GM21447 (cell line): Measurements from ENCODE around the gene CLDN7.

ENCODE experiments used
- ATAC-seq: cut with Tn5 transposase; IDR thresholded peaks from one replicate; pipeline ENCODE4 v1.9.1; 2021; ENCODE audit not compliant: unreplicated experiment

CLDN7 gene

GRCh38 chr17:7221278-7222092 lies 40.8 kb downstream of the CLDN7 start:
- ATAC-seq: no peak

DNA sequence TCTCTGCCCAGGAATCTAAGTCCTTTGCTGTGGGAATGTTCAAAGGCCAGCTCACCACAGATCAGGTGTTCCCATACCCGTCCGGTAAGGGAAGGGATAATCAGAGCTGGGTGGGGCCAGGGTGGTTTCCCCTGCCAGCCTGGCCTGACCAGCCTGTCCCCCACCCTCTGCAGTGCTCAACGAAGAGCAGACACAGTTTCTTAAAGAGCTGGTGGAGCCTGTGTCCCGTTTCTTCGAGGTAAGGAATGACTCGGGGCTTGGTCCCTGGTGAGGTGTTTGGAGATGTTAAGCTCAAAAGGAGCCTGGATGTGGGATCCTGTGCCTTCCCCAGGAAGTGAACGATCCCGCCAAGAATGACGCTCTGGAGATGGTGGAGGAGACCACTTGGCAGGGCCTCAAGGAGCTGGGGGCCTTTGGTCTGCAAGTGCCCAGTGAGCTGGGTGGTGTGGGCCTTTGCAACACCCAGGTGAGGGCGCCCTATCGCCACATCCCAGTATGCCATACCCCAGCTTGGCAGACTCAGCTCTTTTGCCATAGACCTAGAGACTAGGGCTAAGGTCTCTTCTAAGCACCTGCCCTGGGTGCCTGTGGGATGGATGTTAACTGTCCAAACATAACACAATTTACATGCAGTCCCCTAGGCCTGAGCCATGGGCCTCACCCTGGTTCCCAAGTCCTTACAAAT lies 41.5 kb downstream of the CLDN7 start:
- ATAC-seq: no peak

DNA sequence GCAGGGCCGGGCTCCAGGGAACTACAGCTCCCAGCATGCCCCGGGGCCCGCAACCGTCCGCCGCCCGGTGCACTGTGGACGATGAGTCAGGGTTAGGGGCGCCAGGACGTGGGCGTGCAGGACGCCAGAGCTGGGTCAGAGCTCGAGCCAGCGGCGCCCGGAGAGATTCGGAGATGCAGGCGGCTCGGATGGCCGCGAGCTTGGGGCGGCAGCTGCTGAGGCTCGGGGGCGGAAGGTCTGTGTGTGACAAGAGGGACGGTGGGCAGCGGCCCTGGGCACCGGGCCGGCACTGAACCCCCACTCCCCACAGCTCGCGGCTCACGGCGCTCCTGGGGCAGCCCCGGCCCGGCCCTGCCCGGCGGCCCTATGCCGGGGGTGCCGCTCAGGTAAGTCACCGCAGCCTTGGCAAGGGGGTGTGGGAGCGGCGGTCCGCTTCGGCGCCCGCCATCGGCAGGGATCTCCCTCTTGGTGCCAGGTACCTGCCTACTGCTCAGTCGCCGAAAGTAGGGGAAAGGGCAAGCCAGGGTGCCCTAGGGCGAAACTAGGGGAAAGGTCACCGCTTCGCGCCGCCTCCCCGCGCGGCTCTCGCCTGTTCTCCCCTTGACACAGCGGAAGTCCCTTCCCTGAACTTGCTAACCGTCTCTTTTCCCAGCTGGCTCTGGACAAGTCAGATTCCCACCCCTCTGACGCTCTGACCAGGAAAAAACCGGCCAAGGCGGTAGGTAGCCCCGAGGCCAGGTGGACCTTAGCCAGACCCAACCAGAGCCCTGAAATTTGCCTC lies 42.3 kb downstream of the CLDN7 start, which contains the start of the genes ACADVL and DLG4:
Gene ACADVL, plus strand, starts transcription at position 127 of the 781 bp plus-strand sequence. Its CDS starts 47 bp downstream, at position 174.
Gene DLG4, minus strand, starts transcription at position 25 of the 781 bp plus-strand sequence.
- peak; percentile 46 for ATAC-seq

GRCh38 chr17:7219229-7219811 lies 43.0 kb downstream of the CLDN7 start:
- no peak for ATAC-seq

GRCh38 chr17:7218758-7219157 lies 43.5 kb downstream of the CLDN7 start:
- ATAC-seq: no peak

DNA sequence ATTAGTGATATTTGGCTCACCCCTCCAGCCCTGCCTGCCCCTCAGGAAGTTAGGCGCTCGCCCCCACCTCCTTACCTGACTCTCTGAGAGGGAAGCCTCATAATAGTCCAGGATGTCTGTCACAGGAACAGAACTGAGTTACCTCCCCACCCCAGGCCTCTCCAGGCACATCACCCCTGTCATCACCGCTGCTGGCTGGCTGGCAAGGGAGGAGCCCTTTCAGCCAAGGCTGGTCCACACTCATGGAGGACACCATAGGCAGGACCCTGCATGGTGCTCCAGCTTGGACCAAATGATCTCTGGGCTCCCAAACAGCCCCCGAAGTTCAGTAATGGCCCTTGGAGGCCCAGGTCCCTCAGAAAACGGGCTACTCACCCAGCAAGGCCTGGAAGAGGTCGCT lies 44.1 kb downstream of the CLDN7 start:
- no peak for ATAC-seq

GRCh38 chr17:7217113-7217987 lies 44.9 kb downstream of the CLDN7 start:
- ATAC-seq: no peak

DNA sequence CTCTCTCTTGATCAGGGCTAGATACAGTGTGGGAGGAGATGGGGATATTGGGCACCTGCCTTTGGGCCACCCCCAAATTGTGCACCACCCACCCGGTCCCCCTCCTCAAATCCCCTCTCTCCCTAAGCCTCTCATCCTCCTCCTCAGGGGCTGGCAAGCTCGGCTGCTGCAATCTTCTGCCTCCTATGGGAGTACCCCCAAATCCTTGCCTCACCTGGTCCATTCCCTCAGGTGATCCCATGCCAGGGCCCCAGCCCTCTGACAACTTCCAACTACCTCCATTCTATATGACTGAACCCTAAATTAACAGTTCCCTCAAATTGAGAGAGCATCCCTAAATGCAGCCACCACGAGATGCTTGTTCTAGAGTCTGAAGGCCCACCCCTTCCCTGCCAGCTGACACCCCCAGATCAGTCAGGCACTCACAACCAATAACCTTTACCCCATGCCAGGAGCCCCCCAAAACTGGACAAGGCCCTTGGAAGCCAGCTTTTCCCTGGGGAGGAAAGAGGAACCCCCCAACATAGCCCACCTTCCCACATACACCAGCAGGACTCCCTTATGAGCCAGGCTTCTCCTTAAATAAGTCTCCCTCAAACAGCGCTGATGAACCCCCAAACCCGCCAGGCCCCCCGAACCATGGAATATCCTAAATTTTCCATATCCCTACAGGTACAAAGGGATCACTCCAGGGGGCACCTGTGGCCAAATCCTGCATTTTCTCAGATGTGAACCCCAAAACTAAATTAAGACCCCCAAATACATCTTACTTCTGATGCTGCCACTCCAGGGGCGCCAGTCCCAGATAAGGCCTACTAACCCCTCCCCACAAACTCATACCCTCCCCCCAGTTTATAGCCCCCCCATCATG lies 45.8 kb downstream of the CLDN7 start:
- ATAC-seq: no peak

GRCh38 chr17:7215652-7216180 lies 46.6 kb downstream of the CLDN7 start:
- ATAC-seq: no peak

GRCh38 chr17:7215136-7215638 lies 47.1 kb downstream of the CLDN7 start:
- ATAC-seq: no peak

DNA sequence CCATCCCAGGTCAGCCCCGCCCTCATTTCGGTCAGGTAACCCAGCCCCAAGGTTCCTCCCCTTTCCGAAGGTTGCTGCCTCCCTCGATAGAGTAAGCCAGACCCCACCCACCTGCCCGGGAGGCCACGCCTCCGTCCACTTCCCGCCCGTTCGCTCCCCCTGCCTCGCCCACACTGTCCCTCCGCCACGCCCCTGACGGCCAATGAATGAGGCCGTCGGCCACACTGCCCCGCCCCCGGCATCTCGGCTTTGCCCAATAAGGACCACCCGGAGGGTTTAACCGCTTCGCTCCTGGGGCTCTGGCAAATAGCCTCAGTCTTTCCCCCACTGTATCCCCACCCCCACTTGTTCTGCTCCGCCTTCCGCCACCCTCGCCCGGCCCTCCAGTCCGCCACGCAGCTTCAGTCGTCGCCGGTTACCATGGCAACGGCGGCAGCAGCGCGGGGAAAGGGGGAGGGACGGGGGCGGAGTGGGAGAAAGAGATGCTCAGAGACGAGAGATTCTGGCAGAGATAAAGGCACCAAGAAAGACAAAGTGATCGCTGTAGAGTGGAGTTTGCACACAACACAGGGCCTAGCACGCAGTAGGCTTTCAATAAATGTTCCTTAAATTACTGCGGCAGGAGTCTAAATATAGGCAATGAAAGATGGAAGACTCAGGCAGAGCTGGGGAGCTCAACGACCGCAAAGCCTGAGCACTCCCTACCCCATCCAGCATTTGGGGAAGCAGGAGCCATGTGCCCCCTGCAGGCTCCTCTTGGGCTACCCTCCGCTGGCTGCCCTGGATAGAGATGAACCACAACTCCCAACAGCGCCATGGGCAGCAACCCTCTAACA lies 47.8 kb downstream of the CLDN7 start:
- peak; percentile 70 for ATAC-seq

DNA sequence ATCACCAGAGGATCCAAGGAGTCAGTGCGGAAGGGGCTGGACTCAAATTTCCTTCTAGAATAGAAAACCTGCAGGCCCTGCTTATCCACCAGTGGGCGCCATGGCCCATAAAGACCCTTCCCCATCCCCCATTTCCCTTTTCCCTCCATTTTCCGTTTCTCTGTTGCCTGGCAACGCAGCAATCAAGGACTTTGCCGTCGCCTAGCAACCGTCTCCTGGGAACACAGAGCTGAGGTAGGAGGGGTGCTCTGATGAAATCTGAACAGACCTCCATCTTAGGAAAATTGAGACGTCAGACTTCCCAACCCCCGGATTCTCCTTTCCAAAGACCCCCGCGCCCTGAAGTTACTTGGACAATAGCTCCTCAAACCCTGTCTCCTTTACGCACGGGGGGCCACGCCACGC lies 48.4 kb downstream of the CLDN7 start:
- ATAC-seq: no peak

GRCh38 chr17:7211491-7212273 lies 50.6 kb downstream of the CLDN7 start:
- no peak for ATAC-seq
